PFSK-1 (cell line): Measurements from ENCODE around the gene ADGRG7. TPM values are rescaled to one million over a fixed set of nuclear protein-coding genes. Genes with fewer than 3 reads are reported as not detected.

Experiments
- FOXP2 ChIP-seq: optimal IDR thresholded peaks from 2 replicates; pipeline ENCODE3; 2011; ENCODE audit warnings: borderline replicate concordance, control low read depth, inconsistent platforms; ENCODE audit not compliant: insufficient read depth; ENCODE audit errors: extremely low read length, extremely low read depth
- POLR2AphosphoS5 ChIP-seq: IDR thresholded peaks from 2 replicates; pipeline ENCODE4 v1.6.1; 2012; ENCODE audit warnings: low read depth, mild to moderate bottlenecking, control low read depth, low read length, moderate library complexity
- REST ChIP-seq, 2 experiments: IDR thresholded peaks; 2 replicates each; pipeline versions ENCODE4 v1.6.1 to v1.8.0; 2011 to 2012; ENCODE audit warnings: low read depth in 2 of 2, low read length in 2 of 2, control low read depth in 1 of 2, inconsistent platforms in 1 of 2, mild to moderate bottlenecking in 1 of 2, moderate library complexity in 1 of 2; ENCODE audit not compliant: insufficient read depth in 1 of 2
- SIN3A ChIP-seq: IDR thresholded peaks from 2 replicates; pipeline ENCODE4 v1.6.1; 2012; ENCODE audit warnings: mild to moderate bottlenecking, low read length, moderate library complexity, borderline replicate concordance; ENCODE audit not compliant: insufficient read depth
- TAF1 ChIP-seq: IDR thresholded peaks from 2 replicates; pipeline ENCODE4 v1.6.1; 2012; ENCODE audit warnings: low read length, control low read depth, borderline replicate concordance; ENCODE audit not compliant: insufficient read depth
- polyA plus RNA-seq: library from polyadenylated mRNA; unstranded; fragments of >200 nt; gene quantifications from one replicate; pipeline ENCODE4 v1.2.1, GENCODE V29; 2012; ENCODE audit warnings: low read depth, missing spikeins; ENCODE audit not compliant: insufficient read length

ADGRG7 gene
- not detected for polyA plus RNA-seq

DNA sequence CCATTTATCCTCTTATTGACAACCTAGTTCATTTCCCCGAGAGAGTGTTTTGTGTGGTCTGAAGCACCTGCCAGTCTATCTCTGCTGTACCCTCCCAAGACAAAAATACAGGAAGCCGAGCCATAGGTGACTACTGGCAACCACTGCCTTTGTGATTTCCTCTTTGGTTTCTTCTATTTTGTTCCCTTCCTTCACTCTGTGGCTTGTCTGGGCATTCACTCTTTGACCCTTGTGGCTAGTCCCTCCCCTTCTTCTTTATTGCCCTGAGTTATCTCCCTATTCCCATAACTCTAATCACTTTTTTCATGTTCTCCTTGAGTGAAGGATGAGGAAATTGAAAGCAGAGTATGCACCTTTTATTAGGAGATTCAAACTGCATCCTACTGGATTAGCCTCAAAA lies at the start of gene ADGRG7:
TSS of gene ADGRG7 (plus strand) at position 297 of the 400 bp plus-strand sequence. CDS start 256 bp downstream, outside the sequence.
- no peak for TF ChIP-seq POLR2AphosphoS5
- TF ChIP-seq SIN3A: no peak
- TF ChIP-seq REST (IDR thresholded peaks at IDR 0.05; ENCODE audit: insufficient read depth in 1 of 2, low read depth in 2 of 2, low read length in 2 of 2): no peak
- no peak for TF ChIP-seq FOXP2
- no peak for TF ChIP-seq TAF1

DNA sequence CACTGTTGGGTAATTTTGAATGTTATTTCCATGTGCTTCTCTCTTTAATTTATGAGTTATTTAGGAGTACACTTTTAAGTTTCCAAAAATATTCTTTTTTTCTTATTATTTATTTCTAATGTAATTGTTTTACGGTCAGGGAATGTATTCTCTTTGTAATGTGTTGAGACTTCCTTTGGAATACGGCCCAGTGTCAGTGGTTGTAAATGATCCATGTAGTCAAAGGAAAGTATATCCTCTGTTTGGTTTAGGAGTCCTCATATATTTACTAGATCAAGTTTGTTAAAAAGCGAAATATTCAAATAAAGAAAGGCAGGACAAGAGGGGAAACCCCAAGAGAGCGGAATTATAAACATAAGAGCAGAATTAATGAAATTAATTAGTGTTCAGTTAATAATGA lies 49.0 kb upstream of the ADGRG7 start:
- TF ChIP-seq SIN3A: no peak
- TF ChIP-seq POLR2AphosphoS5: no peak
- TF ChIP-seq FOXP2: no peak
- no peak for TF ChIP-seq REST (IDR thresholded peaks at IDR 0.05; ENCODE audit: insufficient read depth in 1 of 2, low read depth in 2 of 2, low read length in 2 of 2)
- TF ChIP-seq TAF1: no peak

- no peak for TF ChIP-seq POLR2AphosphoS5
- TF ChIP-seq SIN3A: no peak
Measured at GRCh38 chr3:100561459-100562158, 47.8 kb upstream of the ADGRG7 start.

GRCh38 chr3:100562224-100562857 lies 47.1 kb upstream of the ADGRG7 start:
- TF ChIP-seq POLR2AphosphoS5 (no peak), REST (IDR thresholded peaks at IDR 0.05; ENCODE audit: insufficient read depth in 1 of 2, low read depth in 2 of 2, low read length in 2 of 2) (no peak), SIN3A (no peak), TAF1 (no peak), FOXP2 (no peak)

GRCh38 chr3:100563228-100563627 lies 46.2 kb upstream of the ADGRG7 start:
- TF ChIP-seq FOXP2 (no peak), SIN3A (no peak), TAF1 (no peak), POLR2AphosphoS5 (no peak), REST (IDR thresholded peaks at IDR 0.05; ENCODE audit: insufficient read depth in 1 of 2, low read depth in 2 of 2, low read length in 2 of 2) (no peak)
